Measurements from ENCODE around the gene CACUL1.
"Not testable (repeated sequence)": the region's sequence is repeated elsewhere in the genome, so short reads cannot be mapped to it uniquely, and the experiment has no call there.

DNA sequence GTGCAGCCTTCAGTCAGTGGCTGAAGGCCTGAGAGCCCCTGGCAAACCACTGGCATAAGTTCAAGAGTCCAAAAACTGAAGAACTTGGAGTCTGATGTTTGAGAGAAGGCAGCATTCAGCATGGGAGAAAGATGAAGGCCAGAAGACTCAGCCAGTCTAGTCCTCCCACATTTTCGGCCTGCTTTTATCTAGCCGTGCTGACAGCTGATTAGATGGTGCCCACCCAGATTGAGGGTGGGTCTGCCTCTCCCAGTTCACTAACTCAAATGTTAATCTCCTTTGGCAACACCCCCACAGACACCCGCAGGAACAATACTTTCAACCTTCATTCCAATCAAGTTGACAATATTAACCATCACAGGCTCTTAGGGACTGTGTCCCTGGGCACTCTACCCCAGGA, 83.5 kb downstream of the CACUL1 start:
- TF ChIP-seq CTCF (IDR thresholded peaks at IDR 0.05; ENCODE audit: insufficient read depth, low read depth, low read length); EZH2 (IDR thresholded peaks at IDR 0.05; ENCODE audit: insufficient read depth, low read length): not testable (repeated sequence)

Measured in astrocyte (in vitro differentiated cells and primary cell).